NCI-H526 (cell line): Measurements from ENCODE around the gene DIS3L2.

Source experiments
- DNase-seq, 2 experiments: peaks; one replicate each; lab custom pipeline; 2025; lab: John Stamatoyannopoulos, UW

DIS3L2 gene

GRCh38 chr2:232184346-232184745 is 222.8 kb downstream of the DIS3L2 start:
- no peak for DNase-seq

DNA sequence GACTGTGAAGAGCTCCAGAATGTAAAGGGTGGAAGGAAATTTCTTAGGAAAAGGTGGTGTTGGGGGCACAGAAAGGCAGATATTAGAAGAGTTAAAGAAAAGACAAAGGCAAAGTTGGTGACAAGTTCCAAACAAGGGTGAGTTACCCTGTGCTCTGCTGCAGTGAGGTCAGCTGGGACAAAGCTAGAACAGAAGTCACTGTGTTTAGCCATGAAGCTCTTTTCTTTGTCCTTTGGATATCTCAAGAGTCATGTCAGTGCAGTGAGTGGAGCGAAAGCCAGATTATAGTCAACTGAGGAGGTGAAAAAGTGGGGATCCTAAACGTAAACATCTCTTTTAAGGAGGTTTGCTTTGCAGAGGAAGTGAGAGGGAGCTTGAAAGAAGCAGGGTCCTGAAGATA is 229.3 kb downstream of the DIS3L2 start:
- no peak for DNase-seq

- DNase-seq: no peak
Measured at GRCh38 chr2:232195487-232195886, 234.0 kb downstream of the DIS3L2 start.

DNA sequence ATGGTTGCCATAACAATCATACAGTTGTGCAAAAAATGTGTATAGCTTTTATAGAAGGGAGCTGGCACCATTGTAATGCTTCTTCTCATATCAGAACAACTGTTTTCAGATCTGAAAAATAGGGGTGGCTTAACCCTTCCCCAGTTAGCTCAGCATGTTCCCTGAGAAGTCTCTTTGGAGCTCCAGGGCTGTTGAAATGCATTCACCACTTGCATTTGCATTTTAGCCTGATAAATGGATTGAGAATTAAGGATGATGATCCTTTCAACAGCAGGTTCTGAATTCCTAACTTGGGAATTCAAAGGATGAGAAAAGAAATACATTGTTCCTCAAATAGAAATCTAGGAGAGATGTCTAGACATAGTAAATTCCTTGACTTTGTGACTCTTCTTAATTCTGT is 235.3 kb downstream of the DIS3L2 start:
- DNase-seq: no peak

- DNase-seq: no peak
Measured at GRCh38 chr2:232200195-232200594, 238.7 kb downstream of the DIS3L2 start.

GRCh38 chr2:232203166-232203891 is 241.8 kb downstream of the DIS3L2 start:
- no peak for DNase-seq

- no peak for DNase-seq
Measured at GRCh38 chr2:232203936-232204335, 242.4 kb downstream of the DIS3L2 start.

DNA sequence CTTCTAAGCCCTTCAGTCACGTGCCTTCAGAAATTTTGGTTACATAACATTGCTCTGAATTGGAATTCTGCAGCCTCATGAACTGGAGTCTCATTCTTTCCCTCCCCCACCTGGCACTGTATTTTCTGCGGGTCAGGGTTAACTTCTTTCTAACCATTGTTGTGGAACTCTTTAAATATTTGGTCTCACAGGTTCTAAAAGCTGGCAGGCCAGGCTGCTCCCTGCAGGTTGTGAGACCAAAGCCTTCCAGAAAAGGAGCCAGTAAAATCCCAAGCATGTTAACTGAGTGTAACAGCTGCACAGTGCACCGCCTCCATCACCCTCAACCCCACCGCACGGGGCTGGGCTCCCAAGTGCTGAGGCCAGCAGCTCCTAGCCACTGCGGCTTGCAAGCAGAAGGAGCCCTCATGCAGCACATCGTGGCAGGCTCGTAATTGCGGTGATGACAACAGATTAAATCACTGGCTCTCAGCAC is 243.0 kb downstream of the DIS3L2 start:
- no peak for DNase-seq

GRCh38 chr2:232207174-232207573 is 245.7 kb downstream of the DIS3L2 start:
- no peak for DNase-seq

GRCh38 chr2:232210306-232210705 is 248.8 kb downstream of the DIS3L2 start:
- no peak for DNase-seq

DNA sequence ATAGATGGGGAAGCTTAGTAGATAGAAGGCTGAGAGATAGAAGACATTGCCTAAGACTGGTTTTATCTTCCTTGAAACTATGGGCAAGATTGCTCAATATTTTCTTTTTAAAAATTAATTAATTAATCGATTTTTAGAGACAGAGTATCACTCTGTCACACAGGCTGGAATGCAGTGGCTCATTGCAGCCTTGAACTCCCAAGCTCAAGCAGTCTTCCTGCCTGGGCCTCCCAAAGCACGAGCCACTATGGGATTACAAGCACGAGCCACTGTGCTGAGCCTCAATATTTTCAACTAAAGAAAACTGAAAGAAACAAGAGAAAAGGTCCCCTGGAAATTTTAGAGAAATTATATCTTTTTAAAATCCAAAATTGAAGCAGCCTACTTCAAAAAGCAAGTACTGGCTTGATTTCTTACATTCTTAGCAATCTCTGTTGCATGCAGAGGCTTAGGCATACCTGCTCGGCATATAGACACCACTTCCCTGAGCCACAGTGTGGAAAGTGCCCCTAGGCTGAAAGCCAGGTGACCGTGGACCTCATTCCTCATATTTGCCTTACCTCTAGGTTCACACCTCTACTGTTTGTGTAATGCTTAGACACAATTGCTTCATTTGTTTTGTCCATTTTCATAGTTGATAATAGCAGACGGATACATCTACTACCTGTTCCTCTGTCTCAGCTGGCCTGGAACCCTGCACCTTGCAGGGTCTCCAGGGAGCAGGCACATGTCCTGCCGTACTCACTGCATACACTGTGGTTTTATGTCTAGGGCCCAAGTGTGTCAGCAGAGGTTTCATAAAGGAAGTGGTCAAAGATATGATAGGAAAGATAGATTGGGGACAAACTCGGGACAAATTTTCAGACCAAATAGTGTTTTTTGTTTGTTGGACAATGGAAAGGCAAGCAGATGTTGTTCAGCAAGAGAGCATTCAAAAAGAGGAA is 250.5 kb downstream of the DIS3L2 start:
- DNase-seq: no peak

DNA sequence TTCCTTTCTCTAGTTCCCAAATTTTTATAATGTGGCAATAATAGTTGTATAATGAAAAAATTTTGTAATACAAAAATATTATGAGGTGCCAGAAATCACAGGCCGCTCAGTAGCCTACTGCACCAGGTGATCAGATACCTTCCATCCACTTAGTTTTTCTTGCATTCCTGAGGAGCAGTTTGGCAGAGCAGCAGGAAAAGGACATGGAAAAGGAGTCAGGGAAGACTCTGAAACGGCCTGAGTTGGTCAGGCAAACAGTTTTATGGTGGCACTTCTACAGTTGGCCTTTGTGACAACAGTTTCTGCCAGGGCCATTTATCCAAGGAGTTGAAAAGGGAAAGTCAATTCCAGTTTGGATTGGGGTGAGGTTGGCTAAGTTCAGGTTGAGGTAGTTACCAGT is 251.7 kb downstream of the DIS3L2 start:
- DNase-seq: no peak

DNA sequence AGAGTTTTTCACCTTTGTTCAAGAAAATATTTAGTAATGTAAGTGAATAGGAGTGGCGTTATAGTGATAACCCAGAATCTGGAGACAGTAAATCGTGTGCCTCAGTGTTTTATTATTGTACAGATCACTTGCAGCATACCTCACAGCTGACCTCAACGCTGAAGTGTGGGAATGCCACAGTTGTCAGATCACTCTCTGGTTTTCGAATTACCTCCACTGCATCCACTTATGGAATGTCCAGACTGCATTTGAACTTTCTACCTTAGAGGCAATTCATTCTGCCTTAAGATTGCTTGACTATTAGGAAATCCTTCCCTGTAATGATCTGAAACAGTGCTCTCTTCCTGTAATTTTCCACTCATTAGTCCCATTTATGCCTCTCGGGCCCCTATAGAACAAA is 252.5 kb downstream of the DIS3L2 start:
- DNase-seq: no peak

- no peak for DNase-seq
Measured at GRCh38 chr2:232216028-232216427, 254.5 kb downstream of the DIS3L2 start.

DNA sequence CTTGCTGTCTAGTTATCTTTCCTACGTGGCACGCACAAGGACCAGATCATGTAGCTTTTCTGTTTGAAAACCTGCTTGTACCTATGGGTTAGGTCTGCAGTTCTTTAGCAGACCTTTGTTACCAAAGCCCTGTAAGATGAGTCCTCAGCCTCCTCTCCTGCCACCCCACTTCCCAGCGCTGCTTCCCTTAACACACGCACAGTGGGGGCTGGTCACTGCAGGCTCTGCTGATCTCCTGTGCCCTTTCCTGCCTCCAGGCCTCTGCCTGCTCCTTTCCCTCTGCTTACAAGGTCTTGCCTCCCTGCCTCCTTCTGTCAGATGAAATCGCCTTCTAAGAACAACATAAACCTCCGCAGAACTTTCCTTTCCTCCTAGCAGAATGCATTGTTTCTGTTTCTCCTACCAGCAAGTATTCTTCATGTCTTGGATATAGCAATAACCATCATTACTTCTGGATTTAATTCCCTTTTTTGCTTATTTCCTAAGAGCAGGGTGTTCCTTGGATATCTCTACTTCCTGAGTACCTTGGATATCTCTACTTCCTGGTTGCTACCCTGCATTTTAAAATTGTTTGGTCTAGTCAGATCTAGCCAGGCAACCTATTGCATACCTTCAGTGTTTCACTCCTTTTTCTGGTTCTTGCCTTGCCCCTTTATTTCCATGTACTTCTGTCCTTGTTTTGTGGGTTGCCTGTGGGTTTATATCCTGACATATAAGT is 257.4 kb downstream of the DIS3L2 start:
- no peak for DNase-seq

GRCh38 chr2:232219496-232219870 is 258.0 kb downstream of the DIS3L2 start:
- DNase-seq: no peak

- DNase-seq: no peak
Measured at GRCh38 chr2:232219932-232220331, 258.4 kb downstream of the DIS3L2 start.

DNA sequence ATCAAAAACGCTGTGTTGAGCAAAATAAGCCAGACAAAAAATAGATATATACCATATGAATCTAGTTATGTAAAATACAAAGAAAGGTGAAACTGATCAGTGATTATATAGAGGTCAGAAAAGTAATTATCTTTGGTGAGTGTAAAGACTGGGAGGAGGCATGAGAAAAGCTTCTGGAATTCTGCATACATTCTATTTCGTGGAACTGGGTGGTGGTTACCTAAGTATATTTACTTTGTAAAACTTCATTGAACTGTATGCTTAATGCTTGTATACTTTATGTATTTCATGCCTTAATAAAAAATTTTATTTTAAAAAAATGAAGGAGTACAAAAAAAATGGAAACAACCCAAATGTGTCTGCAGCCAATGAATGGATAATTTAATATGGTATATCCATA is 263.9 kb downstream of the DIS3L2 start:
- DNase-seq: no peak

- no peak for DNase-seq
Measured at GRCh38 chr2:232225895-232226294, 264.4 kb downstream of the DIS3L2 start.

DNA sequence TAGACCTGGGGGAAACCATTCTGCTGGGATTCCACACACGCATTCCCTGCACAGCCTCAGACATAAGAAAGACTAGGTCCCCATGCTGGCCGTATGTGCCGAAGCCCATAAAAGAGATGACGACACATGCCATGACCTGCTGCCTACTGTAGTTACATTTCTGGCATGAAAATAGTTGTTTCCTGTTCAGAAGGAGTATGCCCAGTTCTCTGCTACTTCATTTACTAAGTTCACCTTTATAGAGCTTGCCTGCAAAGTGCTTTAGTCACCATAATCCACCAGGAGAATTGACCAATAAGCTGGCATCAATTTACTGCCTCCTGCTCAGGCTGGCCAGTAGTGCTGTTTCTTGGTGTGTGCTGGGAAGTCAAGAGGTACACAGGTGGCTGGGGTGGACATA is 266.8 kb downstream of the DIS3L2 start:
- DNase-seq: no peak

DNA sequence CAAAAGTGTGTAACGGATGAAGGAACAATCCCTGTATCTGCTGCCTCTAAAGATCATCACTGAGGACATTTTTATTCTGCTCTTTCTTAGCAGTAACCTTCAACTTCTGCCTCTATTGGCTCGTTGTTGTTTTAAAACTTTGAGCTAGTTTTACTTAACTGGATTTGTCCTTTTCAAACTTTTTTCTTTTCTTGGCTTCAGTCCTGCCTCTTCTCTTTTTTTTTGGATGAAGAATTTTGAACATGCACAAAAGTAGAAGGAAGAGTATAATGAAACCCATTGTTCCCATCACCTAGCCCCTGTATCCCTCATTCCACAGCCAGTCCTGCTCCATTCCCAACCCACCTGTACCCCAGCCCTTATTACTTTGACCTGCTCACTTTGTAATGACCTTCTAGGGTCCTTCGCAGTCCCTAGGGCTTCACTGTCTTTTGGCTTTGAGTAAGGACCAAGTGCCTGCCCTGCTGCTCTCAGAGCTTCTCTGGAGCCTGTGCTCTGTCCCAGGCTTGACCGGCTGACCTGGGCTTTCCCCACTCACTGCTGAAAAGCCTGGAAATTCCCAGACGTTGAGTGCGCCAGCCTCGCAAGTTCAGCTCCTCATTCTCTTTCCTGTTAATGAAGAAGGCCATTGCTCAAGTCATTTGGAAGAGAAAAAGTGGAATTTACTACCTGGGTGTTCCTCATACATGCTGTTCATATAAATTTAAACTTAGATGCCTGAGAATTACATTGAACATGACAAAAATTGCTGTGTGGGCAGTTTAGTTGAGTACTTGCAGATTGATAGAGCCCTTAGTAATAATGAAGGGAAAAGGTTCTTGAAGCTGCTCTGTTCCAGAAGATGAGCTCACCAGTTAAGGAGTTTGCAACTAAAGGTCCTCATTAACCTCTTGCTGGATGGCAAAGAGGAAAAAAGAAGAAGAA is 267.7 kb downstream of the DIS3L2 start:
- DNase-seq: no peak
